GM19324 (cell line): Measurements from ENCODE around the gene DGLUCY.
"Not testable (repeated sequence)": the region's sequence is repeated elsewhere in the genome, so short reads cannot be mapped to it uniquely, and the experiment has no call there.

Source experiments
- ATAC-seq: cut with Tn5 transposase; IDR thresholded peaks from one replicate; pipeline ENCODE4 v1.9.1; 2021; ENCODE audit warnings: mild to moderate bottlenecking, moderate library complexity; ENCODE audit not compliant: unreplicated experiment, low FRiP score

DGLUCY gene

GRCh38 chr14:91200802-91201201 is 86.9 kb downstream of the DGLUCY start:
- not testable (repeated sequence) for ATAC-seq

GRCh38 chr14:91202234-91202974 is 88.5 kb downstream of the DGLUCY start:
- no peak for ATAC-seq

- ATAC-seq: no peak
Measured at GRCh38 chr14:91204657-91205056, 90.8 kb downstream of the DGLUCY start.

GRCh38 chr14:91205459-91205858 is 91.6 kb downstream of the DGLUCY start:
- no peak for ATAC-seq

GRCh38 chr14:91207008-91207407 is 93.1 kb downstream of the DGLUCY start:
- ATAC-seq: no peak

GRCh38 chr14:91211017-91211416 is 97.1 kb downstream of the DGLUCY start:
- ATAC-seq: no peak

- ATAC-seq: no peak
Measured at GRCh38 chr14:91214306-91214705, 100.4 kb downstream of the DGLUCY start.

- ATAC-seq: no peak
Measured at GRCh38 chr14:91215381-91215780, 101.5 kb downstream of the DGLUCY start.

GRCh38 chr14:91216731-91217226 is 102.9 kb downstream of the DGLUCY start:
- no peak for ATAC-seq

- ATAC-seq: no peak
Measured at GRCh38 chr14:91218014-91218413, 104.1 kb downstream of the DGLUCY start.

GRCh38 chr14:91219517-91220389 is 105.9 kb downstream of the DGLUCY start:
- no peak for ATAC-seq

GRCh38 chr14:91220581-91221000 is 106.7 kb downstream of the DGLUCY start:
- ATAC-seq: no peak

GRCh38 chr14:91221270-91221669 is 107.4 kb downstream of the DGLUCY start:
- no peak for ATAC-seq

GRCh38 chr14:91223028-91223783 is 109.3 kb downstream of the DGLUCY start:
- no peak for ATAC-seq

- no peak for ATAC-seq
Measured at GRCh38 chr14:91225025-91225424, 111.2 kb downstream of the DGLUCY start.

- not testable (repeated sequence) for ATAC-seq
Measured at GRCh38 chr14:91226360-91226759, 112.5 kb downstream of the DGLUCY start.

- ATAC-seq: no peak
Measured at GRCh38 chr14:91227183-91227628, 113.3 kb downstream of the DGLUCY start.

GRCh38 chr14:91228112-91229004 is 114.5 kb downstream of the DGLUCY start:
- peak; percentile 79 for ATAC-seq

GRCh38 chr14:91229005-91229382 is 115.1 kb downstream of the DGLUCY start:
- ATAC-seq: no peak

GRCh38 chr14:91229743-91230200 is 115.9 kb downstream of the DGLUCY start:
- peak; percentile 67 for ATAC-seq
